ENCODE data around the gene ANKFN1. TPM values are rescaled to one million over a fixed set of nuclear protein-coding genes. Genes with fewer than 3 reads are reported as not detected.

The ANKFN1 gene
- total and polyA plus RNA-seq, 2 of the 13 experiments (the other 11 are each of a cell fraction or from before 2014, with no cell fraction given) = not detected

- FAIRE-seq (no peak), ATAC-seq (no peak), DNase-seq (ENCODE audit: low spot score) (no peak)
- H3K79me2 ChIP-seq (ENCODE audit: insufficient read depth, low read length) = no peaks in the 10 kb centered on the region
- intact Hi-C loops (cut with micrococcal nuclease; ENCODE audit: unreplicated experiment) = no loop called here
- in situ Hi-C loops (cut with HindIII; ENCODE audit: extremely low pct_ligation_motif_present, low pct_unique_long_range_greater_than_20kb) = no loop called here
- no peaks in the 10 kb centered on the region for H3K36me3 ChIP-seq (replicated peaks in 1 of 2; ENCODE audit: control insufficient read depth in 1 of 2, insufficient read depth in 2 of 2, low read length in 2 of 2)
- BruUV-seq (replicated peaks) = no TSS peak
- H3K4me2 ChIP-seq (ENCODE audit: low read depth, low read length) = no peak overlapping the region
- H3K4me3 ChIP-seq (replicated peaks in 1 of 3; ENCODE audit: insufficient read depth in 1 of 3, low read depth in 2 of 3, low read length in 3 of 3) = no peak overlapping the region
- POLR2A ChIA-PET = no interaction called here
- no peaks in the 10 kb centered on the region for H4K20me1 ChIP-seq (ENCODE audit: insufficient read depth, low read length)
- H2AFZ ChIP-seq (ENCODE audit: low read length) = no peak overlapping the region
- no peak overlapping the region for H3K9ac ChIP-seq (ENCODE audit: insufficient read depth, low read depth, low read length)
- no peaks in the 10 kb centered on the region for H3K9me3 ChIP-seq (ENCODE audit: low read length)
- WGBS (ENCODE audit: low lambda C conversion rate) = 0% methylated on average over 1 of the region's 1 CpG
- CTCF ChIA-PET (ENCODE audit: low intra/inter-chr PET ratio, low total read pairs) = no interaction called here
- no peak overlapping the region for H3K27ac ChIP-seq (ENCODE audit: extremely low read length, insufficient read depth, low read length)
- H3K4me1 ChIP-seq (ENCODE audit: insufficient read depth, low read length) = no peaks in the 10 kb centered on the region
- no peaks in the 10 kb centered on the region for H3K27me3 ChIP-seq (ENCODE audit: control insufficient read depth in 1 of 2, insufficient read depth in 2 of 2, low read length in 2 of 2)
- TF ChIP-seq ZNF451 (CRISPR knock-in tag; IDR thresholded peaks at IDR 0.05) (no peak), MYC (CRISPR knock-in tag; IDR thresholded peaks at IDR 0.05; ENCODE audit: borderline replicate concordance) (no peak), ZNF138 (CRISPR knock-in tag; IDR thresholded peaks at IDR 0.05; ENCODE audit: low read depth) (no peak), SNAPC4 (CRISPR knock-in tag; IDR thresholded peaks at IDR 0.05) (no peak), HNF4A (CRISPR knock-in tag; IDR thresholded peaks at IDR 0.05) (no peak), MAZ (IDR thresholded peaks at IDR 0.05; ENCODE audit: borderline replicate concordance, low read depth, low read length) (no peak), MAZ (CRISPR knock-in tag; IDR thresholded peaks at IDR 0.05; ENCODE audit: low read depth) (no peak), LBX2 (CRISPR knock-in tag; IDR thresholded peaks at IDR 0.05; ENCODE audit: borderline replicate concordance) (no peak), ADNP (CRISPR knock-in tag; IDR thresholded peaks at IDR 0.05) (no peak), FOXA3 (CRISPR knock-in tag; IDR thresholded peaks at IDR 0.05) (no peak), SUZ12 (IDR thresholded peaks at IDR 0.05; ENCODE audit: low read depth, low read length) (no peak), ZMAT5 (CRISPR knock-in tag; IDR thresholded peaks at IDR 0.05; ENCODE audit: borderline replicate concordance, low read depth) (no peak), GATAD2A (CRISPR knock-in tag; IDR thresholded peaks at IDR 0.05) (no peak), DNMT1 (CRISPR knock-in tag; IDR thresholded peaks at IDR 0.05) (no peak), REXO4 (CRISPR knock-in tag; IDR thresholded peaks at IDR 0.05; ENCODE audit: borderline replicate concordance) (no peak), ZBTB3 (CRISPR knock-in tag; IDR thresholded peaks at IDR 0.05; ENCODE audit: borderline replicate concordance, low read depth) (no peak), ZNF383 (CRISPR knock-in tag; IDR thresholded peaks at IDR 0.05; ENCODE audit: borderline replicate concordance) (no peak)
Observed at GRCh38 chr17:56298846-56299245, 145.6 kb downstream of the ANKFN1 start.

Measured in HepG2 (cell line).